ENCODE results near the gene TOX4.

DNA sequence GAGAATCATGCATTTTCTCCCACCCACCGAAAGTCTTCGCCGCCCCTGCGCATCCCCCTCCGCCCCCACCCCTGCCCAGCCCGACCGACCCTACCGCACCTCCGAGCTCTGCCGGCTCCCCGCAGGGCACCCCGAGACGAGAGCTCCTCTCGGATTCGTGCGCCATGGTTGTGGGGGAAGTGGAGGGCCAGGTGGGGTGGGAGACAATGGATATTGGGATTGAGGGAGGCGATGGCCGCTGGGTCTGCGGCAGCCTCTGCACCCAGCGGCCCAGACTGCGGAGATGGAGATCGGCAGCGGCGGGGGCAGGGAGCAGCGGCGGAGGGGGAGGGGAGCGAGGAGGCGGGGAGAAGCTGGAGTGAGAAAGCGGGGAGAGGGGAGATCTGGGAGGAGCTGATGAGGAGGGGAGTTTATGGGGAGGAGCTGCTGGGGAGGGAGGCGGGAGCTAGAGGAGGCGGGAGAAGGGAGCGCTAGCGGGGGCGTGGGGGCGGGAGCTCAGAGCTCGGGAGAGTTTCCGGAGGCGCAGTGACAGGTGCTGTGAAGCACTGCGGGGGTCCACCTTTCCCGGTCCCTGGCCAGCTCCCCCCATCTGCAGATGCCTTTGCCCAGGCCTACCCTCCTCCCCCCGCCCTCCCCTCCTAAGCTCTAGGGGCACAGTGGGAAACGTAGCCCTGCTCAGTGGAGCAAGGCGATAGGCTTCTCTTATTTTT, 49.1 kb downstream of the TOX4 start, which contains the start of gene SALL2:
- TF ChIP-seq, protein P1, sequence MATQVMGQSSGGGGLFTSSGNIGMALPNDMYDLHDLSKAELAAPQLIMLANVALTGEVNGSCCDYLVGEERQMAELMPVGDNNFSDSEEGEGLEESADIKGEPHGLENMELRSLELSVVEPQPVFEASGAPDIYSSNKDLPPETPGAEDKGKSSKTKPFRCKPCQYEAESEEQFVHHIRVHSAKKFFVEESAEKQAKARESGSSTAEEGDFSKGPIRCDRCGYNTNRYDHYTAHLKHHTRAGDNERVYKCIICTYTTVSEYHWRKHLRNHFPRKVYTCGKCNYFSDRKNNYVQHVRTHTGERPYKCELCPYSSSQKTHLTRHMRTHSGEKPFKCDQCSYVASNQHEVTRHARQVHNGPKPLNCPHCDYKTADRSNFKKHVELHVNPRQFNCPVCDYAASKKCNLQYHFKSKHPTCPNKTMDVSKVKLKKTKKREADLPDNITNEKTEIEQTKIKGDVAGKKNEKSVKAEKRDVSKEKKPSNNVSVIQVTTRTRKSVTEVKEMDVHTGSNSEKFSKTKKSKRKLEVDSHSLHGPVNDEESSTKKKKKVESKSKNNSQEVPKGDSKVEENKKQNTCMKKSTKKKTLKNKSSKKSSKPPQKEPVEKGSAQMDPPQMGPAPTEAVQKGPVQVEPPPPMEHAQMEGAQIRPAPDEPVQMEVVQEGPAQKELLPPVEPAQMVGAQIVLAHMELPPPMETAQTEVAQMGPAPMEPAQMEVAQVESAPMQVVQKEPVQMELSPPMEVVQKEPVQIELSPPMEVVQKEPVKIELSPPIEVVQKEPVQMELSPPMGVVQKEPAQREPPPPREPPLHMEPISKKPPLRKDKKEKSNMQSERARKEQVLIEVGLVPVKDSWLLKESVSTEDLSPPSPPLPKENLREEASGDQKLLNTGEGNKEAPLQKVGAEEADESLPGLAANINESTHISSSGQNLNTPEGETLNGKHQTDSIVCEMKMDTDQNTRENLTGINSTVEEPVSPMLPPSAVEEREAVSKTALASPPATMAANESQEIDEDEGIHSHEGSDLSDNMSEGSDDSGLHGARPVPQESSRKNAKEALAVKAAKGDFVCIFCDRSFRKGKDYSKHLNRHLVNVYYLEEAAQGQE (IDR thresholded peaks at IDR 0.05; ENCODE audit: insufficient read depth in 1 of 2, low read depth in 2 of 2, low read length in 1 of 2), result no peak
- TF ChIP-seq, protein P2, sequence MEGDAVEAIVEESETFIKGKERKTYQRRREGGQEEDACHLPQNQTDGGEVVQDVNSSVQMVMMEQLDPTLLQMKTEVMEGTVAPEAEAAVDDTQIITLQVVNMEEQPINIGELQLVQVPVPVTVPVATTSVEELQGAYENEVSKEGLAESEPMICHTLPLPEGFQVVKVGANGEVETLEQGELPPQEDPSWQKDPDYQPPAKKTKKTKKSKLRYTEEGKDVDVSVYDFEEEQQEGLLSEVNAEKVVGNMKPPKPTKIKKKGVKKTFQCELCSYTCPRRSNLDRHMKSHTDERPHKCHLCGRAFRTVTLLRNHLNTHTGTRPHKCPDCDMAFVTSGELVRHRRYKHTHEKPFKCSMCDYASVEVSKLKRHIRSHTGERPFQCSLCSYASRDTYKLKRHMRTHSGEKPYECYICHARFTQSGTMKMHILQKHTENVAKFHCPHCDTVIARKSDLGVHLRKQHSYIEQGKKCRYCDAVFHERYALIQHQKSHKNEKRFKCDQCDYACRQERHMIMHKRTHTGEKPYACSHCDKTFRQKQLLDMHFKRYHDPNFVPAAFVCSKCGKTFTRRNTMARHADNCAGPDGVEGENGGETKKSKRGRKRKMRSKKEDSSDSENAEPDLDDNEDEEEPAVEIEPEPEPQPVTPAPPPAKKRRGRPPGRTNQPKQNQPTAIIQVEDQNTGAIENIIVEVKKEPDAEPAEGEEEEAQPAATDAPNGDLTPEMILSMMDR (IDR thresholded peaks at IDR 0.05), result no peak
- TF ChIP-seq POLR2AphosphoS5 (IDR thresholded peaks at IDR 0.05; ENCODE audit: low read depth, low read length) (no peak), SIN3A (IDR thresholded peaks at IDR 0.05; ENCODE audit: borderline replicate concordance, insufficient read depth, low read depth, low read length) (no peak)

All from Panc1 (cell line).